GM12878 (cell line): ENCODE data around the gene TMEM140. TPM values are rescaled to one million over a fixed set of nuclear protein-coding genes. Genes with fewer than 3 reads are reported as not detected.

Experiments
- ASH2L ChIP-seq: fragments of 300-600, 200-600 bp; sonication (generic); IDR thresholded peaks from 2 replicates; pipeline ENCODE4 v1.6.1; 2017; ENCODE audit warnings: low read depth, mild to moderate bottlenecking, borderline replicate concordance
- ATF3 ChIP-seq: IDR thresholded peaks from 2 replicates; pipeline ENCODE4 v1.6.1; 2011; ENCODE audit warnings: low read depth, mild to moderate bottlenecking, low read length, moderate library complexity, borderline replicate concordance; ENCODE audit errors: extremely low read depth
- CBX5 ChIP-seq: sonication (generic); IDR thresholded peaks from 2 replicates; pipeline ENCODE4 v1.6.1; 2016; ENCODE audit warnings: low read depth, moderate library complexity, mild to moderate bottlenecking, inconsistent platforms
- CEBPB ChIP-seq, 2 experiments: fragments of 150-350 bp in 1 of 2; IDR thresholded peaks; 2 replicates each; pipeline ENCODE4 v1.6.1; 2012 to 2014; ENCODE audit warnings: low read depth in 2 of 2, low read length in 2 of 2, borderline replicate concordance in 1 of 2, inconsistent platforms in 1 of 2
- CREB1 ChIP-seq: IDR thresholded peaks from 2 replicates; pipeline ENCODE4 v1.6.1; 2012; ENCODE audit warnings: low read depth, mild to moderate bottlenecking, inconsistent platforms
- ETV6 ChIP-seq, 2 experiments: fragments of 450-650 bp in 1 of 2; IDR thresholded peaks in 1 of 2; conservative IDR thresholded peaks in 1 of 2; 2 replicates each; pipeline ENCODE4 v1.6.1; 2014; ENCODE audit warnings: antibody characterized with exemption in 1 of 2, borderline replicate concordance in 1 of 2, low read depth in 1 of 2, mild to moderate bottlenecking in 1 of 2, moderate library complexity in 1 of 2
- HCFC1 ChIP-seq: fragments of 150-350 bp; IDR thresholded peaks from 2 replicates; pipeline ENCODE4 v1.6.1; 2014; ENCODE audit warnings: low read length
- HDAC2 ChIP-seq: fragments of 200-600 bp; sonication (generic); IDR thresholded peaks from 2 replicates; pipeline ENCODE4 v1.6.1; 2017
- MEF2A ChIP-seq: IDR thresholded peaks from 2 replicates; pipeline ENCODE4 v1.6.1; 2011; ENCODE audit warnings: low read depth, mild to moderate bottlenecking, low read length, moderate library complexity; ENCODE audit not compliant: insufficient read depth
- MXI1 ChIP-seq: fragments of 150-350 bp; IDR thresholded peaks from 2 replicates; pipeline ENCODE4 v1.6.1; 2011; ENCODE audit warnings: low read depth, mild to moderate bottlenecking, inconsistent platforms, low read length, improper control_type of control experiment
- NR2C2 ChIP-seq: IDR thresholded peaks from 2 replicates; pipeline ENCODE4 v1.6.1; 2011; ENCODE audit warnings: borderline replicate concordance, low read depth; ENCODE audit not compliant: control insufficient read depth, insufficient read length
- NR2F1 ChIP-seq: fragments of 450-650 bp; conservative IDR thresholded peaks from 2 replicates; pipeline ENCODE4 v1.6.1; 2017; ENCODE audit warnings: mild to moderate bottlenecking
- POLR2AphosphoS2 ChIP-seq: IDR thresholded peaks from 2 replicates; pipeline ENCODE4 v1.6.1; 2011; ENCODE audit warnings: low read depth, mild to moderate bottlenecking, low read length, improper control_type of control experiment, moderate library complexity
- RAD21 ChIP-seq: IDR thresholded peaks from 2 replicates; pipeline ENCODE4 v1.6.1; 2011; ENCODE audit warnings: mild to moderate bottlenecking, low read depth, low read length, moderate library complexity; ENCODE audit not compliant: insufficient read depth
- RELA ChIP-seq: fragments of 450-650 bp; IDR thresholded peaks from 2 replicates; pipeline ENCODE4 v1.8.0; 2014; ENCODE audit warnings: borderline replicate concordance; ENCODE audit not compliant: partially characterized antibody
- SMAD5 ChIP-seq: IDR thresholded peaks from 2 replicates; pipeline ENCODE4 v1.6.1; 2016; ENCODE audit warnings: antibody characterized with exemption, low read depth
- STAT1 ChIP-seq: fragments of 450-650 bp; conservative IDR thresholded peaks from 2 replicates; pipeline ENCODE4 v1.6.1; 2014; ENCODE audit warnings: antibody characterized with exemption, mild to moderate bottlenecking
- STAT3 ChIP-seq: IDR thresholded peaks from 2 replicates; pipeline ENCODE4 v1.6.1; 2011; ENCODE audit warnings: low read depth, low read length, improper control_type of control experiment
- SUPT20H ChIP-seq: IDR thresholded peaks from 2 replicates; pipeline ENCODE4 v1.6.1; 2011; ENCODE audit warnings: low read depth, mild to moderate bottlenecking, low read length, moderate library complexity, borderline replicate concordance; ENCODE audit not compliant: control insufficient read depth
- TARDBP ChIP-seq: IDR thresholded peaks from 2 replicates; pipeline ENCODE4 v1.6.1; 2016; ENCODE audit warnings: borderline replicate concordance
- TCF12 ChIP-seq: IDR thresholded peaks from 2 replicates; pipeline ENCODE4 v1.6.1; 2011; ENCODE audit warnings: low read depth, mild to moderate bottlenecking, low read length
- TCF3 ChIP-seq: IDR thresholded peaks from 2 replicates; pipeline ENCODE4 v1.6.1; 2012; ENCODE audit warnings: low read depth, mild to moderate bottlenecking, low read length, borderline replicate concordance; ENCODE audit not compliant: insufficient read depth
- USF2 ChIP-seq: IDR thresholded peaks from 2 replicates; pipeline ENCODE4 v1.6.1; 2011; ENCODE audit warnings: low read depth, low read length, improper control_type of control experiment, borderline replicate concordance
- polyA plus RNA-seq, 11 experiments: library from polyadenylated mRNA; depleted of rRNA in 4 of 11; unstranded in 6 of 11; stranded (reverse) in 5 of 11; fragments of >200 nt; fragmentation: Nextera tagmentation in 4 of 11; fragmentation: Illumina TruSeq in 1 of 11; extraction: Ambion mirVana in 4 of 11; extraction: Trizol in 1 of 11; gene quantifications; 1 replicate in 1 of 11; 2 replicates in 10 of 11; pipeline versions ENCODE4 v1.2.1 to v1.2.3, GENCODE V29; 2011 to 2016; ENCODE audit warnings: inconsistent platforms in 2 of 11, missing spikeins in 2 of 11, low read depth in 1 of 11
- total RNA-seq, 4 experiments: library from RNA; depleted of rRNA in 3 of 4; stranded (reverse); fragments of >200 nt in 3 of 4; fragmentation: Illumina TruSeq in 1 of 4; extraction: Trizol in 1 of 4; gene quantifications; 2 replicates each; pipeline versions ENCODE4 v1.2.1 to v1.2.3, GENCODE V29; 2013 to 2021
- TF ChIP-seq, protein P1 (sequence below), 3 experiments: IDR thresholded peaks in 2 of 3; conservative IDR thresholded peaks in 1 of 3; 2 replicates each; pipeline ENCODE4 v1.5.1; 2011; ENCODE audit warnings: low read depth in 3 of 3, low read length in 3 of 3, mild to moderate bottlenecking in 3 of 3, control low read depth in 2 of 3, moderate library complexity in 2 of 3, inconsistent platforms in 1 of 3, mixed read lengths in 1 of 3; ENCODE audit not compliant: control insufficient read depth in 2 of 3, insufficient read depth in 1 of 3; ENCODE audit errors: extremely low read depth in 1 of 3
- TF ChIP-seq, protein P2 (sequence below): IDR thresholded peaks from 2 replicates; pipeline ENCODE4 v1.6.1; 2012; ENCODE audit warnings: low read depth, low read length, improper control_type of control experiment

TMEM140 gene
- total and polyA plus RNA-seq, 10 of the 15 experiments (the other 5 are each of a cell fraction or from before 2014, with no cell fraction given) = 0.85 to 20.7 (median 3.3) TPM

GRCh38 chr7:135170274-135170997 is 22.6 kb downstream of the TMEM140 start, which contains the start of gene CYREN (continued):
- no peak for TF ChIP-seq USF2
- TF ChIP-seq CEBPB (IDR thresholded peaks at IDR 0.05; ENCODE audit: borderline replicate concordance in 1 of 2, low read depth in 2 of 2, low read length in 2 of 2) = no peak
- TF ChIP-seq TARDBP = no peak
- no peak for TF ChIP-seq STAT3
- TF ChIP-seq CBX5 = 0 out of 2 replicates have a peak, but pooled peaks have one; percentile 36
- peak; percentile 44; the same call in 1 of the 2 replicates for TF ChIP-seq CREB1
- TF ChIP-seq, protein P1, sequence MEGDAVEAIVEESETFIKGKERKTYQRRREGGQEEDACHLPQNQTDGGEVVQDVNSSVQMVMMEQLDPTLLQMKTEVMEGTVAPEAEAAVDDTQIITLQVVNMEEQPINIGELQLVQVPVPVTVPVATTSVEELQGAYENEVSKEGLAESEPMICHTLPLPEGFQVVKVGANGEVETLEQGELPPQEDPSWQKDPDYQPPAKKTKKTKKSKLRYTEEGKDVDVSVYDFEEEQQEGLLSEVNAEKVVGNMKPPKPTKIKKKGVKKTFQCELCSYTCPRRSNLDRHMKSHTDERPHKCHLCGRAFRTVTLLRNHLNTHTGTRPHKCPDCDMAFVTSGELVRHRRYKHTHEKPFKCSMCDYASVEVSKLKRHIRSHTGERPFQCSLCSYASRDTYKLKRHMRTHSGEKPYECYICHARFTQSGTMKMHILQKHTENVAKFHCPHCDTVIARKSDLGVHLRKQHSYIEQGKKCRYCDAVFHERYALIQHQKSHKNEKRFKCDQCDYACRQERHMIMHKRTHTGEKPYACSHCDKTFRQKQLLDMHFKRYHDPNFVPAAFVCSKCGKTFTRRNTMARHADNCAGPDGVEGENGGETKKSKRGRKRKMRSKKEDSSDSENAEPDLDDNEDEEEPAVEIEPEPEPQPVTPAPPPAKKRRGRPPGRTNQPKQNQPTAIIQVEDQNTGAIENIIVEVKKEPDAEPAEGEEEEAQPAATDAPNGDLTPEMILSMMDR (IDR thresholded peaks at IDR 0.05 in 2 of 3, conservative IDR thresholded peaks at IDR 0.05 in 1 of 3; ENCODE audit: control insufficient read depth in 2 of 3, extremely low read depth in 1 of 3, insufficient read depth in 1 of 3, low read depth in 3 of 3, low read length in 3 of 3) = peak; percentile 69 to 88 (median 70)
- no peak for TF ChIP-seq ATF3
- TF ChIP-seq RELA = peak; percentile 82
- TF ChIP-seq SUPT20H = no peak
- TF ChIP-seq MXI1 = peak; percentile 42
- TF ChIP-seq NR2F1 = peak; percentile 76
- TF ChIP-seq STAT1 = peak; percentile 88; the same call in 1 of the 2 replicates
- TF ChIP-seq, protein P2, sequence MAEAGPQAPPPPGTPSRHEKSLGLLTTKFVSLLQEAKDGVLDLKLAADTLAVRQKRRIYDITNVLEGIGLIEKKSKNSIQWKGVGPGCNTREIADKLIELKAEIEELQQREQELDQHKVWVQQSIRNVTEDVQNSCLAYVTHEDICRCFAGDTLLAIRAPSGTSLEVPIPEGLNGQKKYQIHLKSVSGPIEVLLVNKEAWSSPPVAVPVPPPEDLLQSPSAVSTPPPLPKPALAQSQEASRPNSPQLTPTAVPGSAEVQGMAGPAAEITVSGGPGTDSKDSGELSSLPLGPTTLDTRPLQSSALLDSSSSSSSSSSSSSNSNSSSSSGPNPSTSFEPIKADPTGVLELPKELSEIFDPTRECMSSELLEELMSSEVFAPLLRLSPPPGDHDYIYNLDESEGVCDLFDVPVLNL = no peak
- TF ChIP-seq HCFC1 = peak; percentile 62
- TF ChIP-seq ETV6 (conservative IDR thresholded peaks at IDR 0.05 in 1 of 2, IDR thresholded peaks at IDR 0.05 in 1 of 2; ENCODE audit: borderline replicate concordance in 1 of 2, low read depth in 1 of 2) = peak in 1 of 2 experiments; percentile 84; a peak in 2 of 4 replicates
- TF ChIP-seq ASH2L = 0 out of 2 replicates have a peak, but pooled peaks have one; percentile 22
- peak; percentile 80 for TF ChIP-seq TCF3
- no peak for TF ChIP-seq NR2C2
- peak; percentile 74 for TF ChIP-seq RAD21
- peak; percentile 96 for TF ChIP-seq POLR2AphosphoS2
- peak; percentile 79; the same call in 1 of the 2 replicates for TF ChIP-seq TCF12
- peak; percentile 78 for TF ChIP-seq MEF2A
- no peak for TF ChIP-seq HDAC2
- TF ChIP-seq SMAD5 = peak; percentile 60
